ENCODE data around the gene NUP93. TPM values are rescaled to one million over a fixed set of nuclear protein-coding genes. Genes with fewer than 3 reads are reported as not detected.

The NUP93 gene
- total RNA-seq, 1 donor from 2014 or later, result 92.9 TPM

GRCh38 chr16:56812884-56813283 lies 83.0 kb downstream of the NUP93 start:
- Mint-ChIP-seq H3K9me3 (ENCODE audit: unreplicated experiment) (no peaks in the 10 kb centered on the region), H3K27ac (ENCODE audit: unreplicated experiment) (no peak overlapping the region), H3K4me1 (ENCODE audit: unreplicated experiment) (peaks cover 4% of the 10 kb centered on the region), H3K36me3 (ENCODE audit: low read depth, unreplicated experiment) (no peaks in the 10 kb centered on the region), H3K4me3 (ENCODE audit: unreplicated experiment) (no peak overlapping the region), H3K27me3 (ENCODE audit: unreplicated experiment) (no peaks in the 10 kb centered on the region)
- TF ChIP-seq CTCF (IDR thresholded peaks at IDR 0.05; ENCODE audit: unreplicated experiment), result no peak
- DNase-seq (ENCODE audit: low spot score), result no peak

DNA sequence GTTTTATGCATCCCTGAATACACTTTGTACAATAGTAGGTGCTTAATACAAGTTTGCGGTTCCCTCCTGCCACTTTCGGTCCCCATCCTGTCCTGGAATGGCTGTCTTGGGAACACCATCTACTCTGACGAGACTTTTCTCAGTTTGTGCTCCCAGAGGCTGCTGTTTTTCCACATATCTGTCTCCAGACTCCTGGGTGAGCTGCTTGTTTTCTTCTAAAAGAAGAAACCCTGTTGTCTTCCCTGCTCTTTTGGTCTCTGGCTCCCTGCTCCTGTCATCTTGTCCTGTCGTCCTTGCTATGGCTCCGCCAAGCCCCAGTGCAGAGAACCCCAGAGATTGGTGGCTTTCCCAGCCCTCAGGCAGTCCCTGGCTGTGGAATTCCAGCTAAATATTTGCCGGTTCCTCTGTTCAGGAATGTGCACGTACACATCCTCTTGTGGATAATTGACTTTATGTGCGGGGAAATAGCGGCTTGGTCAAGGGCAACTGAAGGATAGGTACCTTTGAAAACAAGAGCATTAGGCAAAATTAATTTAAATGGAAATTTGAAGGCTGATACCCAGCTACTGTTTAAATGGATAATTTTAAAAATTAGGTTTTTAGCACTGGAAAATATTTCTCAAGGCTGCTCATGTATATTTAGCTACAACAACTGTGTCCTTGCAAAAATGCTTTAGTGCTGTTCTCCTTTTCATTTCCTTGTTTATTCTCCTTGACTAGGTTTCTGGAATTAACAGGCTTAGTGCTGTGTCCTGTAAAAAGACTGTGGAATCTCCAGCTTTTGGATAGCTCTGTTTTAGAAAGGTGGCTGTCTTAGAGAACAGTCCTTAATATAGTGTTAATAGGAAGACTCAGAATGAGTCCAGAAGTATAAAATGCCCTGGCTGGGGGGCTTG lies 84.9 kb downstream of the NUP93 start:
- Mint-ChIP-seq H3K27me3 (ENCODE audit: unreplicated experiment) (no peaks in the 10 kb centered on the region), H3K27ac (ENCODE audit: unreplicated experiment) (no peak overlapping the region), H3K9me3 (ENCODE audit: unreplicated experiment) (no peaks in the 10 kb centered on the region), H3K4me3 (ENCODE audit: unreplicated experiment) (no peak overlapping the region), H3K4me1 (ENCODE audit: unreplicated experiment) (peaks cover 4% of the 10 kb centered on the region), H3K36me3 (ENCODE audit: low read depth, unreplicated experiment) (no peaks in the 10 kb centered on the region)
- no peak for DNase-seq (ENCODE audit: low spot score)
- no peak for TF ChIP-seq CTCF (IDR thresholded peaks at IDR 0.05; ENCODE audit: unreplicated experiment)

DNA sequence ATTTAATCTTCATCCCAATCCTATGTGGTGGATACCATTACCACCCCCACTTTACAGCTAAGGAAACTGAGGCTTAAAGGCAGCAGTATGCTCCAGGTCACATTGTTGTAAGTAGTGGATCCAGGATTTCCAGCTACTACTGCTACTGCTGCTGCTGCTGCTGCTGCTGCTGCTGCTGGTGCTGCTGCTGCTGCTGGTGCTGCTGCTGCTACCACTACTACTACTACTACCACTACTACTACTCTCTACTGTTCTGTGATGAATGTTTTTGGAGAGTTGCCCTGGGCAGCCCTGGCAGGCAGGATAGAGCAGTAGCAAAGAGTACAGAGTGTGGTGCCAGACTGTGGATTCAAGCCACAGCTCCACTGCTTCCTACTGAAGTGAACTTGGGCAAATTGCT lies 85.8 kb downstream of the NUP93 start:
- no peaks in the 10 kb centered on the region for H3K9me3 Mint-ChIP-seq (ENCODE audit: unreplicated experiment)
- peaks cover 4% of the 10 kb centered on the region for H3K4me1 Mint-ChIP-seq (ENCODE audit: unreplicated experiment)
- no peak overlapping the region for H3K4me3 Mint-ChIP-seq (ENCODE audit: unreplicated experiment)

GRCh38 chr16:56817056-56817455 lies 87.1 kb downstream of the NUP93 start:
- no peak for TF ChIP-seq CTCF (IDR thresholded peaks at IDR 0.05; ENCODE audit: unreplicated experiment)
- H3K36me3 Mint-ChIP-seq (ENCODE audit: low read depth, unreplicated experiment), result peaks cover 5% of the 10 kb centered on the region

More for the DNA sequence above, 85.8 kb downstream of the NUP93 start:
- no peak for TF ChIP-seq CTCF (IDR thresholded peaks at IDR 0.05; ENCODE audit: unreplicated experiment)
- no peaks in the 10 kb centered on the region for H3K27me3 Mint-ChIP-seq (ENCODE audit: unreplicated experiment)
- H3K27ac Mint-ChIP-seq (ENCODE audit: unreplicated experiment), result no peak overlapping the region
- DNase-seq (ENCODE audit: low spot score), result no peak
- no peaks in the 10 kb centered on the region for H3K36me3 Mint-ChIP-seq (ENCODE audit: low read depth, unreplicated experiment)

GRCh38 chr16:56817938-56818337 lies 88.0 kb downstream of the NUP93 start:
- H3K4me3 Mint-ChIP-seq (ENCODE audit: unreplicated experiment), result no peak overlapping the region
- H3K36me3 Mint-ChIP-seq (ENCODE audit: low read depth, unreplicated experiment), result peaks cover 8% of the 10 kb centered on the region
- peaks cover 4% of the 10 kb centered on the region for H3K4me1 Mint-ChIP-seq (ENCODE audit: unreplicated experiment)
- DNase-seq (ENCODE audit: low spot score), result no peak
- no peaks in the 10 kb centered on the region for H3K27me3 Mint-ChIP-seq (ENCODE audit: unreplicated experiment)
- H3K27ac Mint-ChIP-seq (ENCODE audit: unreplicated experiment), result no peak overlapping the region
- H3K9me3 Mint-ChIP-seq (ENCODE audit: unreplicated experiment), result no peaks in the 10 kb centered on the region
- TF ChIP-seq CTCF (IDR thresholded peaks at IDR 0.05; ENCODE audit: unreplicated experiment), result no peak

More at GRCh38 chr16:56817056-56817455, 87.1 kb downstream of the NUP93 start:
- Mint-ChIP-seq H3K27ac (ENCODE audit: unreplicated experiment) (no peak overlapping the region), H3K27me3 (ENCODE audit: unreplicated experiment) (no peaks in the 10 kb centered on the region), H3K4me3 (ENCODE audit: unreplicated experiment) (no peak overlapping the region), H3K4me1 (ENCODE audit: unreplicated experiment) (peaks cover 4% of the 10 kb centered on the region), H3K9me3 (ENCODE audit: unreplicated experiment) (no peaks in the 10 kb centered on the region)
- no peak for DNase-seq (ENCODE audit: low spot score)
